ENCODE measurements around the gene PWWP2B. TPM values are rescaled to one million over a fixed set of nuclear protein-coding genes. Genes with fewer than 3 reads are reported as not detected.
A peak's percentile ranks its signal among the peaks of the same experiment; 100 is the strongest.

PWWP2B gene
- total and polyA plus RNA-seq, 9 of the 15 experiments (the other 6 are each of a cell fraction or from before 2014, with no cell fraction given) = 0.07 to 9.2 (median 1.6) TPM; not detected in 1

DNA sequence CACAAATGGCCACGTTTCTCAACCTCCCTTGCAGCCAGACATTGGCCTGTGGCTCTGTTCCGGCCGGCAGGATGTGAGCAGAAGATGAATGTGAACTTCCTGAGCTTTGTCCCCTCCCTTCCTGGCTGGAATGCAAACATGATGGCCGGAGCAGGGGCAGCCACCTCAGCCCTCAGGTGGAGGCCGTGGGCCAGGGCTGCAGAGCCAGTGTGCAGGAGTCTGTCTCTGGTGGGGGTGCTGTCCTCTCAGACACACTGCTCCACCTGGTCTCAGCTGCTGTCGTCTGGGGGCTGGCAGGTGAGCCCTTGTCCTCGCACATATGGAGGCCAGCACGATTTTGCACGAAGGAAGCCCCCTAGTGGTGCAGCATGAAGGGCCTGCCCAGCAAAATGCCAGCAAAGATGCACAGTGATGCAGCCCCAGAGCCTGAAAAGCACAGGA lies 25.3 kb upstream of the PWWP2B start (continued):
- TF ChIP-seq MGA (IDR thresholded peaks at IDR 0.05) (peak; percentile 53), HOXB6 (CRISPR knock-in tag; IDR thresholded peaks at IDR 0.05; ENCODE audit: borderline replicate concordance) (no peak)

All from K562 (cell line).